ENCODE data around the gene EHF. TPM values are rescaled to one million over a fixed set of nuclear protein-coding genes. Genes with fewer than 3 reads are reported as not detected.
"Not testable (repeated sequence)": the region's sequence is repeated elsewhere in the genome, so short reads cannot be mapped to it uniquely, and the experiment has no call there.

EHF gene
- total RNA-seq, 2 donors from 2014 or later: 164 to 332 TPM

- 100% methylated on average over 1 of the region's 1 CpG for WGBS
- H3K4me1 ChIP-seq (replicated peaks): no peaks in the 10 kb centered on the region
- H3K9me3 ChIP-seq: no peaks in the 10 kb centered on the region
- TF ChIP-seq POLR2A (IDR thresholded peaks at IDR 0.05) (no peak), POLR2AphosphoS5 (IDR thresholded peaks at IDR 0.05) (no peak)
- TF ChIP-seq, protein P1, sequence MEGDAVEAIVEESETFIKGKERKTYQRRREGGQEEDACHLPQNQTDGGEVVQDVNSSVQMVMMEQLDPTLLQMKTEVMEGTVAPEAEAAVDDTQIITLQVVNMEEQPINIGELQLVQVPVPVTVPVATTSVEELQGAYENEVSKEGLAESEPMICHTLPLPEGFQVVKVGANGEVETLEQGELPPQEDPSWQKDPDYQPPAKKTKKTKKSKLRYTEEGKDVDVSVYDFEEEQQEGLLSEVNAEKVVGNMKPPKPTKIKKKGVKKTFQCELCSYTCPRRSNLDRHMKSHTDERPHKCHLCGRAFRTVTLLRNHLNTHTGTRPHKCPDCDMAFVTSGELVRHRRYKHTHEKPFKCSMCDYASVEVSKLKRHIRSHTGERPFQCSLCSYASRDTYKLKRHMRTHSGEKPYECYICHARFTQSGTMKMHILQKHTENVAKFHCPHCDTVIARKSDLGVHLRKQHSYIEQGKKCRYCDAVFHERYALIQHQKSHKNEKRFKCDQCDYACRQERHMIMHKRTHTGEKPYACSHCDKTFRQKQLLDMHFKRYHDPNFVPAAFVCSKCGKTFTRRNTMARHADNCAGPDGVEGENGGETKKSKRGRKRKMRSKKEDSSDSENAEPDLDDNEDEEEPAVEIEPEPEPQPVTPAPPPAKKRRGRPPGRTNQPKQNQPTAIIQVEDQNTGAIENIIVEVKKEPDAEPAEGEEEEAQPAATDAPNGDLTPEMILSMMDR (IDR thresholded peaks at IDR 0.05): no peak
- H3K27me3 ChIP-seq (replicated peaks; ENCODE audit: insufficient read depth): no peaks in the 10 kb centered on the region
- no peak for DNase-seq (ENCODE audit: low spot score)
- H3K4me3 ChIP-seq: no peak overlapping the region
- intact Hi-C loops (cut with DNase I): no loop called here
- H3K27ac ChIP-seq: no peak overlapping the region
- no peaks in the 10 kb centered on the region for H3K36me3 ChIP-seq
Measured at GRCh38 chr11:34683396-34683795, 62.5 kb downstream of the EHF start.

- TF ChIP-seq POLR2A (IDR thresholded peaks at IDR 0.05) (no peak), POLR2AphosphoS5 (IDR thresholded peaks at IDR 0.05) (no peak)
- TF ChIP-seq, protein P1 (IDR thresholded peaks at IDR 0.05): no peak
- DNase-seq (ENCODE audit: low spot score): no peak
- Histone ChIP-seq H3K4me3 (no peak overlapping the region), H3K9me3 (no peaks in the 10 kb centered on the region), H3K27me3 (replicated peaks; ENCODE audit: insufficient read depth) (no peaks in the 10 kb centered on the region), H3K27ac (no peak overlapping the region), H3K36me3 (no peaks in the 10 kb centered on the region), H3K4me1 (replicated peaks) (no peaks in the 10 kb centered on the region)
- 99% methylated on average over 2 of the region's 2 CpGs for WGBS
- intact Hi-C loops (cut with DNase I): no loop called here
Measured at GRCh38 chr11:34685864-34686263, 65.0 kb downstream of the EHF start.

- WGBS: 89% methylated on average over 26 of the region's 26 CpGs
Measured at GRCh38 chr11:34692299-34692698, 71.4 kb downstream of the EHF start.

DNA sequence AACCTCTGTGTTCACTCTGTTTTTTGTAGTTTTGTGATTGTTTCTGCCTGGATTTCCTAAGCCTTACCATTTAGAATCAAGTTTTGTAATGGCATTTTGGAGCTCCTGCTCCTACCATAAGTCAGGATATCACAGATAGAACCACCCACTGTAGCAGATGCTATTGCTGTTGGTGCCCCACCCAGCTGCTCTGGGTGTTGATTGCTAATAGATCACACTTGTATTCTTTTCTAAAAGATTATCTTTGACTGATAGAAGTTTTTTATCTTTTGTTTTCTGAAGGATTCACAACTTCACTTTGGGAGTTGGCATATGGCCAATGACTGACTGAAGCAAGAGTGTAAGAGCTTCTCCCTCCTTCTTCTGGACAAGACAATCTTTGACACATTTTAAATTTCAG, 76.0 kb downstream of the EHF start:
- TF ChIP-seq POLR2A (IDR thresholded peaks at IDR 0.05): no peak
- H3K36me3 ChIP-seq: no peaks in the 10 kb centered on the region
- H3K27ac ChIP-seq: no peak overlapping the region
- intact Hi-C loops (cut with DNase I): no loop called here
- H3K4me3 ChIP-seq: no peak overlapping the region
- H3K9me3 ChIP-seq: no peaks in the 10 kb centered on the region
- no peaks in the 10 kb centered on the region for H3K4me1 ChIP-seq (replicated peaks)
- no peaks in the 10 kb centered on the region for H3K27me3 ChIP-seq (replicated peaks; ENCODE audit: insufficient read depth)
- DNase-seq (ENCODE audit: low spot score): no peak

More at GRCh38 chr11:34692299-34692698, 71.4 kb downstream of the EHF start:
- H3K9me3 ChIP-seq; intact Hi-C loops (cut with DNase I); H3K4me1 ChIP-seq (replicated peaks); H3K27me3 ChIP-seq (replicated peaks; ENCODE audit: insufficient read depth); H3K36me3 ChIP-seq; H3K4me3 ChIP-seq; DNase-seq (ENCODE audit: low spot score); H3K27ac ChIP-seq: not testable (repeated sequence)

- no peak overlapping the region for H3K4me3 ChIP-seq
- no peak for DNase-seq (ENCODE audit: low spot score)
- H3K36me3 ChIP-seq: no peaks in the 10 kb centered on the region
- TF ChIP-seq POLR2AphosphoS5 (IDR thresholded peaks at IDR 0.05) (no peak), POLR2A (IDR thresholded peaks at IDR 0.05) (no peak)
- TF ChIP-seq, protein P1 (IDR thresholded peaks at IDR 0.05): no peak
- H3K27ac ChIP-seq: no peak overlapping the region
- H3K4me1 ChIP-seq (replicated peaks): no peaks in the 10 kb centered on the region
- no peaks in the 10 kb centered on the region for H3K9me3 ChIP-seq
- intact Hi-C loops (cut with DNase I): no loop called here
- 100% methylated on average over 1 of the region's 2 CpGs for WGBS
- H3K27me3 ChIP-seq (replicated peaks; ENCODE audit: insufficient read depth): no peaks in the 10 kb centered on the region
Measured at GRCh38 chr11:34706709-34707461, 86.0 kb downstream of the EHF start.

GRCh38 chr11:34707462-34707840, 86.6 kb downstream of the EHF start:
- intact Hi-C loops (cut with DNase I): no loop called here
- WGBS: 63% methylated on average over 3 of the region's 3 CpGs
- no peaks in the 10 kb centered on the region for H3K9me3 ChIP-seq
- TF ChIP-seq POLR2AphosphoS5 (IDR thresholded peaks at IDR 0.05) (no peak), POLR2A (IDR thresholded peaks at IDR 0.05) (no peak)
- no peaks in the 10 kb centered on the region for H3K4me1 ChIP-seq (replicated peaks)
- no peak for DNase-seq (ENCODE audit: low spot score)
- no peak overlapping the region for H3K27ac ChIP-seq
- H3K4me3 ChIP-seq: no peak overlapping the region
- no peaks in the 10 kb centered on the region for H3K36me3 ChIP-seq
- H3K27me3 ChIP-seq (replicated peaks; ENCODE audit: insufficient read depth): no peaks in the 10 kb centered on the region

Other genes with a start within 250 kb of the EHF start
- 100 to 1,000 TPM in 1 of 2 donors, 10 to 100 TPM in 1; 67.3 to 167 TPM for gene CAT, start 182.2 kb upstream of the EHF start, total RNA-seq
- 1 to 10 TPM in 1 of 2 donors, under 1 TPM in 1; 0.18 to 2.7 TPM for gene ELF5, start 107.3 kb upstream of the EHF start, total RNA-seq

Data from prostate gland (tissue), 2 donors.